NCI-H460 (cell line): ENCODE results near the gene TSPAN2. TPM values are rescaled to one million over a fixed set of nuclear protein-coding genes. Genes with fewer than 3 reads are reported as not detected.
A peak's percentile ranks its signal among the peaks of the same experiment; 100 is the strongest.

Experiments
- DNase-seq: peaks from one replicate; pipeline ENCODE4 v3.0.0-alpha.2; 2016; ENCODE audit warnings: low read depth; ENCODE audit errors: extremely low read depth
- polyA plus RNA-seq: library from polyadenylated mRNA; depleted of rRNA; stranded (reverse); fragments of >200 nt; gene quantifications from 2 replicates; pipeline ENCODE4 v1.2.3, GENCODE V29; 2014; cell fraction: nucleus; rRNA removed
- total RNA-seq: library from RNA; depleted of rRNA; stranded (reverse); fragments of >200 nt; shearing (Covaris generic); gene quantifications from 2 replicates; pipeline ENCODE4 v1.2.3, GENCODE V29; 2014; rRNA removed

Gene TSPAN2
- 0.05 TPM in 1 of 2 replicates, not detected in the other for total RNA-seq
- polyA plus RNA-seq: not detected in 2 replicates

- no peak for DNase-seq
Observed at GRCh38 chr1:115089420-115090185, at the start of gene TSPAN2. Gene TSPAN2 (minus strand): TSS chr1:115089503. CDS start chr1:115089432, 71 bp downstream.

- peak; percentile 81 for DNase-seq
Observed at GRCh38 chr1:115138973-115139372, 49.7 kb upstream of the TSPAN2 start.

- no peak for DNase-seq
Observed at GRCh38 chr1:115138271-115138670, 49.0 kb upstream of the TSPAN2 start.

GRCh38 chr1:115137191-115137590 is 47.9 kb upstream of the TSPAN2 start:
- no peak for DNase-seq

- DNase-seq: no peak
Observed at GRCh38 chr1:115136706-115137105, 47.4 kb upstream of the TSPAN2 start.

GRCh38 chr1:115136106-115136505 is 46.8 kb upstream of the TSPAN2 start:
- DNase-seq: no peak

GRCh38 chr1:115135681-115136080 is 46.4 kb upstream of the TSPAN2 start:
- no peak for DNase-seq

GRCh38 chr1:115134850-115135480 is 45.7 kb upstream of the TSPAN2 start:
- no peak for DNase-seq

- no peak for DNase-seq
Observed at GRCh38 chr1:115134231-115134630, 44.9 kb upstream of the TSPAN2 start.

GRCh38 chr1:115133440-115133839 is 44.1 kb upstream of the TSPAN2 start:
- no peak for DNase-seq

GRCh38 chr1:115130786-115131185 is 41.5 kb upstream of the TSPAN2 start:
- no peak for DNase-seq

- DNase-seq: no peak
Observed at GRCh38 chr1:115129071-115129640, 39.9 kb upstream of the TSPAN2 start.

- no peak for DNase-seq
Observed at GRCh38 chr1:115127539-115127938, 38.2 kb upstream of the TSPAN2 start.

GRCh38 chr1:115126516-115126915 is 37.2 kb upstream of the TSPAN2 start:
- DNase-seq: no peak

- no peak for DNase-seq
Observed at GRCh38 chr1:115123116-115123515, 33.8 kb upstream of the TSPAN2 start.

GRCh38 chr1:115121793-115122192 is 32.5 kb upstream of the TSPAN2 start:
- no peak for DNase-seq

- DNase-seq: no peak
Observed at GRCh38 chr1:115120296-115120695, 31.0 kb upstream of the TSPAN2 start.

- DNase-seq: no peak
Observed at GRCh38 chr1:115118611-115119010, 29.3 kb upstream of the TSPAN2 start.

- no peak for DNase-seq
Observed at GRCh38 chr1:115118086-115118485, 28.8 kb upstream of the TSPAN2 start.

- DNase-seq: no peak
Observed at GRCh38 chr1:115117298-115117697, 28.0 kb upstream of the TSPAN2 start.

GRCh38 chr1:115116512-115116911 is 27.2 kb upstream of the TSPAN2 start:
- DNase-seq: no peak
